HG03521 (cell line): ENCODE data around the gene ADAMTS2.

Experiments
- ATAC-seq: cut with Tn5 transposase; IDR thresholded peaks from one replicate; pipeline ENCODE4 v1.9.1; 2021; ENCODE audit warnings: mild to moderate bottlenecking, moderate library complexity; ENCODE audit not compliant: unreplicated experiment

The ADAMTS2 gene

DNA sequence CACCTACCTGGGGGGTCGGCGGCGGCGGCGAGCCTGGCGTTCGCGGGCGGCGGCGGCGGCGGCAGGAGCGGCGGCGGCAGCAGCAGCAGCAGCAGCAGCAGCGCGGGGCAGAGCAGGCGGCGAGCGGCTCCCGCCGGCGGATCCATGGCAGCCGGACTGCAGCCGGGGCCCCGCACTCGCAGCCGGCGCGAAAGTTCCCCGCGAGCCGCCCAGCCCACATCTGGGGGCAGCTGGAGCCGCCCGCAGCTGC, 153 bp downstream of the ADAMTS2 start:
- no peak for ATAC-seq

DNA sequence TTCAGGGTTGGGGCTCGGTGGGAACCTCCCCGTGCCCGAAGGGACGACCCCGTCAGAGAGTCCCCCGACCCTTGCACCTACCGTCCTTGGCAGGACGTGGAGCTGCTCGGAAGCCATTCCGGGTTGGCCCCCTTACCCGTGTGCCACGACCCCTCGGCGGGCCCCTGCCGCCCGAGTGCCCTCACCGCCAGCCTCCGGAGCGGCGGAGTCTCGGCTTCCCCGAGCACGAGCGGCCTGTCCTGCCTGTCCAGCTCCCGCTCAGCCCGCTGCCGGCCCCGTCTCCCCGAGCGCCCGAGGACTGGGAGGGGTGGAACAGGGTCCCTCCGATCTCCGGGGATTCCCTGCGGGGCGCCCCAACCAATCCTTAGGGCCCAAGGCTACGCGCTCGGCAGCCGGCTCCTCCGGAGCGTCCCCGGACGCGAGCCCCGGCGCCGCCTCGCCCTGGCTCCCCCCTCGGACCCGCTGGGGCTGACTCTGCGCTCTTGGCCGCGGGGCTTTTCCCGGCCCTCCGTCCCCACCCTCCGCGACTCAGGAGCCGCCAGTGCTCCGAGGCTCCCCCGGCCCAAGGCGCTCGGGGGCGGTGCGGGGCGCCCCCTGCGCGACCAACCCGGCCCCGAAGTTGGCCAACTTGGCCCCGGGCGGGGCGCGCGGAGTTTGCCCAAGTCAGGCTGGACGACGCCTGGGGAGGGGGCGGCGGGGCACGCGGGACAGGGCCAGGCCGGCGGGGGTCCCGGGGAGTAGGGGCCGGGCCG, 654 bp downstream of the ADAMTS2 start:
- no peak for ATAC-seq

DNA sequence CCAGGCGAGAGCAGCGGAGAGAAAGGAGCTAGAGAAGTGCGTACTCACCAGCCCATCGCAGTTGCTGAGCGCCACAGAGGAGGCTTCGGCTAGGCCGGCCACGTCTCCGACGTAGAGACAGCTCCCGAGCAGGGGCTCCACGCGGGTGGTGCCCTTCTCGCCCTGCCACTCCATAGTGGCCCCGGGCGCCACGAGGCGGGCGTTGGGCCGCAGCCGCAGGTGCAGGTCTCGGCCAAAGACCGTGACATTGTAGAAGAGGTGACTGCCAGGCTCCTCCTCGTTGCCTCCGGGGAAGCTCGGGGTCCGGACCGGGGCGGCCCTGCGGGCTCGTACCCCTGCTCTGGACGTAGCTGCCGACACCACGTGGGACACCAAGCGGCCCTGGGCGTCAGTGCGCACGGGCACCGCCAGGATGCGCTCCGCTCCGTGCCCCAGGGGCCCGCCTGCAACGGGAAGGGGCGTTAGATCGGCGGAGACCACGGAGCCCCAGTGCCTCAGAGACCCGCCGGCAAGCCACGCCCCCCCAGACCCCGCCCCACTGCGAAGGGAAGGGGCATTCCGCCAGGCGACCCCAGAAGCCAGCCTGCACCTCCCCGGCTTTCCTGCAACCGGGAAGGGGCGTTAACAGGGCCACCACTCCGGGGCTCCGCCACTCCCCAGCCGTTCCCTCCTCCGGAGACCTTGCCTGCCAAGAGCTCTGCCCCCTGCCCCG, 1.4 kb downstream of the ADAMTS2 start:
- no peak for ATAC-seq

DNA sequence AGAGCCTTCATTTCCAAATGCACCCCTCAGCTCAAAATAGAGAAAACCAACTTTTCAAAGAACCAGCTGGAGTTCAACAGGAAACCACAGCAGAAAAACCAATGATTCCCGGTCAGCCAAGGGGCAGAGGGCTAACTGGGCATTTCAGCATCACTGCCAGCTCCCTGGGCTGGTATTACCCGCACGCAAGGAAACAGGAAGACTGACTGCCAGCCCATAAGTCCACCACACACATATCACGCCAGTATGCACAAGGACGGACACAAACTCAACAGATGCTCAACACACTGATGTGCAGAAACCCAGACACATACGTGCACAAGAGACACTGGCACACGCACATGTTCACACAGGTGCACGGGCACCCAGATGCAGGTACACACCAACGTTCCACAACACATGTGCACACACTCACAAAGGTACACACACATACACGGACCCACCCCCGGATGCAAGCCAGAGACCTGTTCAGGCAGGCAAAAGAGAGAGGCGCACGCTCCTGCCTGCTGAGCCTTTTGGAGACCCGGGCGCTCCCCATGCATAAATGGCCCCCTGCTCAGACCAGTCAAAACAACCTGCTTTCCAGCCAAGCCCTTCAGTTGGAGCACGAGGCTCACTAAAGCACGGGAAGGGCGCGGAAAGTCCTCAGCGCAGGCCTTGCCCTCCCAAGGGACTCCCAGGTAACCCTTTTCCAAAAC, 2.1 kb downstream of the ADAMTS2 start:
- ATAC-seq = no peak

DNA sequence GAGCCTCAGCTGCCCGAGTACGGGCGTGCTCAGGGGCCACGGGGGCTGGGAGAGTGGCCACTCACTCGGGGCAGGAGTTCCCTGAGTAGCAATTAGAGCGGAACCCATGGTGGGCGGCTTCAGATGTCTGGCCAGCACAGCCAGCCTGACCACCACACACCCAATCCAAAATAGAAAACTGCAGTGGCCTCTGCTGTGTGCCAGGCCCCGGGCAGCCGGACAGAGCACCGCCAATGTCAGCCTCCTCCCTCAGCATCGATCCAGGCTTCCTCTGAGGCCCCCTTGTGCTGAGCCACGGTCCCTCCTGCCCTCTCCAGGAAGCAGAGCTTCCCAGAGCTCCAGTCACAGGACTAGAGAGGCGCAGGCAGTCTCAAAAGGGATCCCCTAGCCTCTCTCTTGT, 2.7 kb downstream of the ADAMTS2 start:
- ATAC-seq = no peak

DNA sequence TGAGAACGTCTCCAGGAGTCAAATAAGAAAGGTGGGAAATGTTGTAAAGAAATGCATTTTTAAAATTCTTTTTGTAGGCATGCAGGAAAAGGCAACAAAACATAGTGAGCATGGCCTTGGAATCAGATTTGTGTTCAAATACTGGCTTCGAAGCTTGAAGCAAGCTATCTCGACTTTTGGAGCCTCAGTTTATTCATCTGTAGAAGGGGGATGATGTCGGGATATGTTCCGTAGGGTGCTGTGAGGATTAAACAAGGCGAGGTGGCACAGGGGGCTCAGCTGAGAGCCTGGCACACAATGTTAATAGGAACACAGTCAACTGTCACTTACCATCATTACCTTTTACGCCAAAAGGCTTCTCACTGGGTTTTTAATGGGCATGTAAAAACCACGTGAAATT, 4.8 kb downstream of the ADAMTS2 start:
- ATAC-seq = no peak

DNA sequence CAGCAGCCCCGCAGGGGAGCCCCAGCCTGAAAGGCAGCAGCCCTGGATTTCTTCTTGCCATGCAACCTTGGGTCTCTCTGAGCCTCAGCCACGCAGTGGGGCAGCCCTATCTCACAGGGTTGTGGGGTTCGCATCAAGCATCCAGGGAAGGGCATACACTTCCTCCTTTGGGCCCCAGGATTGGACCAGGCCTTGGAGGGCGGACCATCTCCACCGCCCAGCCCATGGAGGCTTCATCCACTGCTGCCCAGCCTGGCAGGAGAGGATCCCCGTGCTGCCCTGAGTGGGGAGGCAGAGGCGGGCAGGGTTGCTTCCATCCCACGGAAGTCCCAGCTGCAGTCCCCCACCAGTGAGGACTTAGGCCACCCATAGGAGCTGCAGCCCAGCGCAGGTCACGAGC, 5.3 kb downstream of the ADAMTS2 start:
- no peak for ATAC-seq

DNA sequence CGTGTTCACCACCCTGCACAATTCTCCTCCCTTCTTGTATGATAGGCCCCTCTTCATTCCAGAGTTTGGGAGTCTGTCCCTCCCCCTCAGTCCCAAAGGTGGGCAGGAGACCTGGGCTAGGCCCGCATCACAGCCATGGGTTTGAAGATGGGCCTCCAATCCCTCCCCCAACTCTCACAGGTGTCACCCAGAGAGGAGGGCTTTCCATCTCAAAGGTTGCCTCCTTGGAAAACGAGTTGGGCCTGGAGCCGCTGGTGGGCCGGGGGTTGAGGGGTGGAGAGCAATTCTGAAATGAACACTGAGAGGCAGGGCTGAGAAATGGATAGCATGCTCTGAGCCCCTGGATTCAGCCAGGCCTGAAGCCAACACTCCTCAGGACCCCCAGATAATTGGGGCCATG, 6.2 kb downstream of the ADAMTS2 start:
- no peak for ATAC-seq

DNA sequence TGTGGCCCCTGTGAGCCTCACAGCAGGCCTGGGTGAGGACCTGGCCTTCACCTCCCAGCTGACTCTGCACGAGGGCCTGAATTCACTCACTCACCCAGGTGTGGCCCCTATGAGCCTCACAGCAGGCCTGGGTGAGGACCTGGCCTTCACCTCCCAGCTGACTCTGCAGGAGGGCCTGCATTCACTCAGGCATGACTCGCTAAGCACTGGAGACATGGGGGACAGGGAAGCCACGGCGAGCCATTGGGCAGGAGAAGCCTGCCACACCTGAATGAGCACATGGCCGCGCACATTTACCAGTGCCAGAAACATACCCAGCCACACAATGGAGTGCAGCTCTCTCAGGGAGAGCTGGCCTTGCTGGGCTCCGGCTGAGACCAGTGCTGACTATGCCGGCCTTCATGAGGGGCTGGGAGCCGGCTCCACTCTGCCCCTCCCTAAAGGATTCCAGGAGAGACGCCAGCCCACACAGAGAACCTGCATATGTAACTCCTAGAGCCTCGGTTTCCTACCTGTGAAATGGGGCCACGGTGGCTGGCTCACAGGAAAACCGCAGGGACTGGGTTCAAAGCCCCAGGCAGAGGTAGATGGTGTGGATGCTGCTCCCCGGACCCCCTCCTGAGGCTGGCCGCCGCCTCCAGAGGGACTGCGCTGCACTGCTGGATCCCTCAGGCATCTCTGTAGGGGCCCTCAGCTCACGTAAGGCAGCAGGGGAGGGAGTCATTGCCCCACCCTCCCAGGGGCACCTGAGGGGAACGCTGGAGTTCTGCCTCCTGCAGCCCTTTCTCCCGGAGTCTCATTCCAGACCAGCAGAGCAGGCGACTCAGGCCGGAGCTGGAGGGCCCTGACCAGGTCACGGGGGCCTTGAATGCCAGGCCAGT, 7.2 kb downstream of the ADAMTS2 start:
- ATAC-seq = no peak

DNA sequence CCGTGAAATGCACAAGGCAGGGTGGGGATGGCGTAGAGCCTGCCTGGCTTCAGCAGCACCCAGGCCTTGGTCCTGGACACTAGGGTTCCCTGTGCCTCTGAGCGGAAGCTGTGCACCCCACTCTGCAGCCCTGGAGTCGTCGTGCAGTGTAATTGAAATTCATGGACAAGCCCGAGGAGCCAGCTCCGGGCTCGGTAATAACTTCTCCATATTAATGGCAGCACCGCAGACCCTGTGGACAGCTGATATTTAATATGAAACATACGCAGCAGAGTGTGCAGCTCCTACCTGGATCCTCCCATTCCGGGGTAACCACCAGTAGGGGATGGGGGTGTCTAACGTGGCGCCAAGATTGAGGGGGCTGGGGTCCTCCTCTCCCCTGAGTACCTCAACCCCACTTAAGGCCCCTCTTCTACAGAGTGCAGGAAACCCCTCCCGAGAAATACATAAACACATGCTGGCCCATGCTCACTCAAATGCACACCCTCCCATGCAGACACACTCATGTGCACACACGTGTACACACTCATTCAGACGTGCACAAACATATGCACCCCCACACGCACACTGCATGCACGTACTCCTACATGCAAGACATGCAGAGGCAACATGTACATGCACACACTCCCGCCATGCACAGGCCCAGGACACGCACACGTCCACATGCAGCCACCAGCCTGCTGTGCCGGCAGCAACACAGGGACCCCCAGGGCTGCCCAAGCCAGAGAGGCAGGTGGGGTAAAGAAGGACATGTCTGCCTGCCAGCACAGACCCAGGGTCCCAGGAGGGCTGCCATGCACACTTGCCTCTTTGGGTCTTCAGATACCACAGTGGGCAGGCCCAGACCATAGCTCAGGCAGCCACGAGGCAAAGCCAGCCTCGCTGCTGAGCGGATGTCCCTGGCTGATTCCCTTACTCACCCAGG, 8.1 kb downstream of the ADAMTS2 start:
- ATAC-seq = no peak

DNA sequence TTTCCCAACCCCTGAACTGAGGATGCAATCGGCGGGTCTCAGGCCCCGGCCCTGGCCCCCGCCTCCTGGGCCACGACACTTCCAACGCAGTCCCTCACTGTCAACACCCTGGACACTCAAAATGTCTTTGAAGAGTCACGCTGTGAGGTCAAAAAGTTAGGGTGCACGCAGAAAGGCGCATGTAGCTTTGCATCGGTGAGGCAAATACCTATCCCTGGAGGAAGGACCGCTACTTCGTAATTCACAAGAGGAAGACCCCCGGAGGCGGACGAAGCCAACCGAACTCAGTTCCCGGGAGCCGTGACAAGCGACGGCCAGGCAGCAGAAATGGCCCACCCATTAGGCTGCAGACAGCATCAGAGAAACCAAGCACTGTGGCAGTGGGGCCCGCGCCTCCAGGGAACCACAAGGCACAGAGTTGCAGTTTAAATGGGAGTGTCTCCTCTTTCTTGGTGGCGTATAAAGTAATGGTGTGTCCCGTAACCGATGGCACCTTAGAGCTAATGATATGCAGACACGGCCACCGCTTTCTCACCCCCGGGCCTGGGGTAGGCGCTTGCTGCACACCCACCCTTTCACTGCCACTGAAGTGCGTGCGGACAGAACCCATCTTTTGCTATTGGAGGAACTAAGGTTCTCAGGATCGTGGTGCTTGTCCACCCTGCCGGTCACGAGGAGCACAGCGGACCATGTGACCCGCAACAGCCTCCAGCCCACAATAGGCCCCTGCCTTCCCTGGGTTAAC, 9.0 kb downstream of the ADAMTS2 start:
- ATAC-seq = no peak

DNA sequence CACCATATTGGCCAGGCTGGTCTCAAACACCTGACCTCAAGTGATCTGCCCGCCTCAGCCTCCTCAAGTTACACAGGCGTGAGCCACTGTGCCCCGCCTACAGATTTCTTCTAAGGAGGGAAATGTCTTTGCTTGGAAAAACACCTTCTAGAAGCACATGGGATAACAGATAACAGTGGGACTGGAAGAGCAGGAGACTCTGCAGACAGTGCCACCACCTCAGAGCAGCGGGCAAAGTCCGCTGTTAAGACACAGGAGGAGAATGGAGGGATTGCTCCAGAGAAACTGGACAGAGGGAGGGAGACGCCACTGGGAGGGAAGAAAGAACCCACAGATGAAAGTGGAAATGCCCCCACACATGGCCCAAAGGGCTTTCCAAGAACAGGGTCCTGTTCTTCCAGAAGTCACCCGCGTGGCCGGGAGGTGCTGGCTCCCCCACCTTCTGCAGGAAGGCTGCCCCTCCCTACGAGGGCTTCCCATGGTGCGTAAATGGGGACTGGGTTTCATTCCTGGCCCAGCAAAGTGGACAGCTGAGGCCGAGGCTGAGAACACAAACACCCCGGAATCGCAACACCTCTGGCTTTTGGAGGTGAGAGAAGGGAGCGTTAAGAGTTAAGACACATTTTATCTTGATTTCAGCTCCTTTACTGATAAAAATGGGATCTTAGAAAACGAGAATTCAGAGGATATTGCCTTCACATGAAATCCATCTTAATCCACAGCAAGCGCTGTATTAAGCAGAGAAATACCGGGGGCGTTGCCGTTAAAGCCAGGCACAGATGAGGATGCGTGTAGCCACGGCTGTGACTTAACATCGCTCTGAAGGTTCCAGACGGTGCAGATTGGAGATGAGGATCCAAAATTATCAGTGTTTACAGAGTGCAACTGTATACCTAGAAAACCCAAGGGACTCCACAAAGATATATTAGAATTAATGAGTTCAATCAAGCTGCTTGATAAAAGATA, 11.2 kb downstream of the ADAMTS2 start:
- ATAC-seq = no peak

DNA sequence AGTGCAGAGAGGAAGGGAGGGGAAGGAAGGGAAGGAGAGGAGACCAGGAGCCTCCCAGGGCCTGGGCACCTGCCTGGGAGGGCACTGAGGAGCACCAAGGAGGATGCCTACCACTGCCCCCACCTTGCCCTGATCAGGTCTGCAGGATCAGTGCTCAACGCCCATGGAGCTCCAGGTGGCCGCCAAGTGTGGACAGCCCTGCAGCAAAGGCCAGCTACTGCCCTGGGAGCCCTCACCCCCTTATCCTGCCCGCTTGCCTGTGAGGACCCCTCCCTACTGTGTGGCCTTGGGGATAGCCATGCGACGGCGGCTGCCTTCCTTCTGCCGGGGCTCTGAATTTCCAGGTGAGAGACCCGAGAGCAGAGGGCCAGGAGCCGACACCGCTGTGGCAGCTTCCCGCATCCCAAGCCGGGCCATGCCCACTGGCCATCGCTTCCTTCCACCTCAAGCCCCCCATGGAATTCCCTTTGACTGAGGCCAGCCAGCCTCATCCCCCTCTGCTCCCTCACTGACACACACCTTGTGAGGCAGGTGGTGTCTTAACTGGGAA, 12.4 kb downstream of the ADAMTS2 start:
- no peak for ATAC-seq

DNA sequence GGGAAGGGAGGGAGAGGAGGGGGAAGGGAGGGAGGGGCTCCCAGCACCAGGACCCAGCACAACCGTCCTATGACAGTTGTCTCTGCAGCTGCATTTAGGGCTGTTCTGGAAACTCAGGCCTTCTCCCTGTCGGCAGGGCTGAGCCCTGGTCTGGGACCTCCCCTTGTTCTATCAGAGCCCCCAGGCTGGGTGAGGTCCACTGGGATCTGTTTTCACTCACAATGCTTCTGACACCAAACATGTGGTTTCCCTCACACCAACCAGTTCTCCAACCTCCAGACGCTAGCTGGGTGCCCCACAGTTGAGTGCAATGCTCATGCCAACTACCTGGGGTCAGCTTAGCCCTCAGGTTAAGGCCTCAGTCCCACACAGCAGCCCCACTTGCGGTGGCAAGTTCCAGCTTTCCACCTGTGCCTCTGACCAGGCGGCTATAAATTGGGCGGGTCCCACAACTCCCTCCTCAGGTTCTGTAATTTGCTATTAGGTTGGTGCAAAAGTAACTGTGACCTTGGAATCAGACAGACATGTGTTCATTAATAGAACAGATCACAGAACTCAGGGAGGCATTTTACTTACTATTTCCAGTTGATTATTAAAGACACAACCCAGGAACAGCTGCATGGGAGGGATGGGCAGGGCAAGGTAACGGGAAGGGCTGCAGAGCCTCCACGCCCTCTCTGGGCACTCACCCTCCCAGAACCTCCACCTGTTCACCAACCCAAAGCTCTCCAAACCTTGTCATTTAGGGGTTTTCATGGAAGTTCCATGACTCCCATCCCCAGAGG, 13.5 kb downstream of the ADAMTS2 start:
- ATAC-seq = no peak

DNA sequence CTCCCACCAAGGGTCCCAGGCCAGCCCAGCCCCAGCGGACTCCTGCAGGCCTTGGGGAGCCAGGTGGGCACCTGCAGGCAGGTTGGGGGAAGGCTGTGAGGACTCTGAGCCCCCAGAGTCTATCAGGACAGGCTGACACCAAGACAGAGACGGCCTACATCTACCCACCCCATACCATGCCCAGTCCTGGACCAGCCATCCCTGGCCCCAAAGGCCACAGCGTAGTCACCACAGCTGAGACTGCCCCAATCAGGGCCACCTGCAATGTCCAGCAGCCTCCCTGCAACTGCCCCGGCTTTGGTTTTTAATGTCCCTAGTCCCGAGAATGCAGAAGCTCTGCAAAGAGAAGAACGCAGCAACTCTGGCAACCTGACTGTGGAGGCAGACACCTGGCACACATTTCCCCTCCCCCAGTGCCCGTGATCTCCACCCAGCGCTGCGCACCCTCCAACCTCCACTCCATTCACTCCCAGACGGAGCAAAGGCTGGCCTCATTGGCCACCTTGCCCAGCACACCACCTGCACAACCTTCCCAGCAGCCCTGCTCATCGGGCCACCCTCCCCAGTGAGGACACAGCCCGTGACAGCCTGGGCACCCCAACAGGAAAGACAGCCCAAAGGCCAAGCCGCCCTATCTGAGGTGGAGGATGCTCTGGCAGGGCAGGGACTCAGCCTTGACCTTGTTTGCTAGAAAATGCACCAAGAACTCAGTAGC, 14.9 kb downstream of the ADAMTS2 start:
- no peak for ATAC-seq

DNA sequence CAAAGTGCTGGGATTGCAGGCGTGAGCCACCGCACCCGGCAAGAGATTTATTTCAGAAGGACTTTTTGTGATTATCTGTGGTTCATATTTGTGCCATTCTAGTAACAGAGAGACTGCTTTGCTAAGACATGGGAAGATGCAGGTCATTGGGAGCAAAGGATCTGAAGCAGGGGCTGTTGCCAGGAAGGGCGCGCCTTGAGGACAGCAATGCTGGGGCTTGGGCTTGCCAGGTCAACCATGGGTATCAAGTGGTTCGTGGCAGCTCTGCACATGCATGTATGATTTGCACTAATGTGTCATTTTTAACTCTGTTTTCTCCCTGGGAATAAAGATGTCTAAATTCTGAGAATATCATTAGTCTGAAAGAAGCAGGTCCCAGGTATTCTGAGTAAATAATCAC, 17.0 kb downstream of the ADAMTS2 start:
- ATAC-seq = no peak
